IMR-90 (cell line): ENCODE data around the gene PHAF1. TPM values are rescaled to one million over a fixed set of nuclear protein-coding genes. Genes with fewer than 3 reads are reported as not detected.

Experiments used
- ATAC-seq: fragments of 200-7000 bp; cut with Tn5 transposase; 2 replicates; pipeline ENCODE4 v1.9.1; 2020; ENCODE audit warnings: low read depth, mild to moderate bottlenecking, moderate library complexity
- BruUV-seq: library from RNA; stranded (reverse); fragments of 400-500 nt; replicated peaks from 2 replicates; lab custom pipeline; 2021; lab: Mats Ljungman, UMichigan
- CTCF ChIA-PET: fragments of 300-600 bp; formaldehyde crosslinking; extraction: SDS; loops from one replicate; lab custom pipeline; 2021; ENCODE audit warnings: antibody characterized with exemption; lab: Yijun Ruan, JAX
- POLR2A ChIA-PET: fragments of 300-600 bp; sonication (Branson Sonifier 250); formaldehyde crosslinking; loops from one replicate; lab custom pipeline; 2022; ENCODE audit warnings: antibody characterized with exemption; ENCODE audit not compliant: unreplicated experiment; lab: Charles Lee
- DNase-seq: peaks from one replicate; pipeline ENCODE4 v3.0.0; 2013
- H2AFZ ChIP-seq: replicated peaks from 2 replicates; pipeline ENCODE3; 2013; ENCODE audit warnings: low read length, mild to moderate bottlenecking; ENCODE audit not compliant: poor library complexity
- H2AK5ac ChIP-seq: 2 replicates; pipeline ENCODE4 v1.6.1; 2013; ENCODE audit warnings: low read depth, low read length, inconsistent platforms
- H2AK9ac ChIP-seq: replicated peaks from 2 replicates; pipeline ENCODE3; 2013; ENCODE audit warnings: mild to moderate bottlenecking, low read depth, low read length, moderate library complexity; ENCODE audit not compliant: poor library complexity
- H2BK120ac ChIP-seq: 2 replicates; pipeline ENCODE4 v1.6.1; 2013; ENCODE audit warnings: low read depth, low read length, inconsistent platforms
- H2BK15ac ChIP-seq: 3 replicates; pipeline ENCODE4 v1.6.1; 2013; ENCODE audit warnings: low read depth, low read length, inconsistent platforms
- H2BK20ac ChIP-seq: 2 replicates; pipeline ENCODE4 v1.6.1; 2013; ENCODE audit warnings: low read depth, mild to moderate bottlenecking, inconsistent platforms, low read length, moderate library complexity
- H2BK5ac ChIP-seq: 2 replicates; pipeline ENCODE4 v1.6.1; 2013; ENCODE audit warnings: mild to moderate bottlenecking, low read depth, low read length, inconsistent platforms; ENCODE audit not compliant: poor library complexity, severe bottlenecking
- H3K14ac ChIP-seq: replicated peaks from 2 replicates; pipeline ENCODE4 v1.6.1; 2013; ENCODE audit warnings: low read depth, low read length, inconsistent platforms
- H3K18ac ChIP-seq: 2 replicates; pipeline ENCODE4 v1.6.1; 2013; ENCODE audit warnings: low read depth, low read length, control low read depth
- H3K23ac ChIP-seq: 2 replicates; pipeline ENCODE4 v1.6.1; 2013; ENCODE audit warnings: low read depth, low read length, inconsistent platforms
- H3K27ac ChIP-seq: 2 replicates; pipeline ENCODE4 v1.5.1; 2013; ENCODE audit warnings: mild to moderate bottlenecking, control low read depth, low read length; ENCODE audit not compliant: insufficient read depth
- H3K27me3 ChIP-seq: 2 replicates; pipeline ENCODE4 v1.6.1; 2013; ENCODE audit warnings: low read length; ENCODE audit not compliant: control insufficient read depth, insufficient read depth
- H3K36me3 ChIP-seq: 2 replicates; pipeline ENCODE4 v1.6.1; 2013; ENCODE audit warnings: low read length, mixed read lengths; ENCODE audit not compliant: control insufficient read depth, insufficient read depth
- H3K4ac ChIP-seq: 2 replicates; pipeline ENCODE4 v1.6.1; 2013; ENCODE audit warnings: low read depth, low read length, inconsistent platforms
- H3K4me1 ChIP-seq: 2 replicates; pipeline ENCODE4 v1.6.1; 2013; ENCODE audit warnings: low read length, mixed read lengths; ENCODE audit not compliant: control insufficient read depth, insufficient read depth
- H3K4me2 ChIP-seq: 2 replicates; pipeline ENCODE4 v1.6.1; 2013; ENCODE audit warnings: low read depth, mild to moderate bottlenecking, control low read depth, low read length, moderate library complexity
- H3K4me3 ChIP-seq: 2 replicates; pipeline ENCODE4 v1.5.1; 2013; ENCODE audit warnings: low read depth, mild to moderate bottlenecking, control low read depth, low read length, moderate library complexity; ENCODE audit not compliant: insufficient read depth
- H3K56ac ChIP-seq: 2 replicates; pipeline ENCODE4 v1.6.1; 2013; ENCODE audit warnings: low read length, inconsistent platforms; ENCODE audit not compliant: insufficient read depth; ENCODE audit errors: extremely low read depth
- H3K79me1 ChIP-seq, 2 experiments: 2 replicates each; pipeline ENCODE4 v1.6.1; 2013; ENCODE audit warnings: low read length in 2 of 2, inconsistent platforms in 1 of 2, low read depth in 1 of 2
- H3K9ac ChIP-seq: 2 replicates; pipeline ENCODE4 v1.6.1; 2013; ENCODE audit warnings: low read depth, low read length, control low read depth
- H3K9me1 ChIP-seq: 2 replicates; pipeline ENCODE4 v1.6.1; 2013; ENCODE audit warnings: low read length, inconsistent platforms; ENCODE audit not compliant: insufficient read depth
- H3K9me3 ChIP-seq: 2 replicates; pipeline ENCODE4 v1.6.1; 2013; ENCODE audit warnings: low read length; ENCODE audit not compliant: control insufficient read depth, insufficient read depth
- H4K20me1 ChIP-seq: 2 replicates; pipeline ENCODE4 v1.6.1; 2013; ENCODE audit warnings: low read length, inconsistent platforms; ENCODE audit not compliant: insufficient read depth
- H4K5ac ChIP-seq: 2 replicates; pipeline ENCODE4 v1.6.1; 2013; ENCODE audit warnings: mild to moderate bottlenecking, low read depth, low read length, control low read depth
- H4K8ac ChIP-seq, 2 experiments: 2 replicates each; pipeline ENCODE4 v1.6.1; 2013; ENCODE audit warnings: low read depth in 2 of 2, low read length in 2 of 2, control low read depth in 1 of 2, inconsistent platforms in 1 of 2
- H4K91ac ChIP-seq: 2 replicates; pipeline ENCODE4 v1.6.1; 2013; ENCODE audit warnings: low read depth, low read length, inconsistent platforms; ENCODE audit not compliant: insufficient read depth
- CEBPB ChIP-seq: IDR thresholded peaks from 2 replicates; pipeline ENCODE4 v1.6.1; 2012; ENCODE audit warnings: low read depth, low read length, improper control_type of control experiment
- CHD1 ChIP-seq: IDR thresholded peaks from 2 replicates; pipeline ENCODE4 v1.6.1; 2012; ENCODE audit warnings: low read depth, low read length, improper control_type of control experiment
- ELK1 ChIP-seq: fragments of 150-350 bp; IDR thresholded peaks from 2 replicates; pipeline ENCODE4 v1.6.1; 2016; ENCODE audit warnings: low read depth, mild to moderate bottlenecking, low read length, moderate library complexity, borderline replicate concordance
- FOS ChIP-seq: fragments of 150-350 bp; IDR thresholded peaks from 2 replicates; pipeline ENCODE4 v1.6.1; 2016; ENCODE audit warnings: low read depth, low read length
- MAZ ChIP-seq: IDR thresholded peaks from 2 replicates; pipeline ENCODE4 v1.6.1; 2012; ENCODE audit warnings: low read depth, mild to moderate bottlenecking, low read length, improper control_type of control experiment, moderate library complexity, borderline replicate concordance
- NFE2L2 ChIP-seq: fragments of 150-350 bp; IDR thresholded peaks from 2 replicates; pipeline ENCODE4 v1.6.1; 2016; ENCODE audit warnings: low read depth, mild to moderate bottlenecking, low read length
- RAD21 ChIP-seq: IDR thresholded peaks from 2 replicates; pipeline ENCODE4 v1.6.1; 2012; ENCODE audit warnings: low read length, improper control_type of control experiment
- RCOR1 ChIP-seq: IDR thresholded peaks from 2 replicates; pipeline ENCODE4 v1.6.1; 2012; ENCODE audit warnings: mild to moderate bottlenecking, low read length, improper control_type of control experiment; ENCODE audit not compliant: insufficient replicate concordance
- SMC3 ChIP-seq: fragments of 150-350 bp; IDR thresholded peaks from 2 replicates; pipeline ENCODE4 v1.6.1; 2016; ENCODE audit warnings: low read depth, mild to moderate bottlenecking, antibody characterized with exemption, low read length, moderate library complexity
- USF2 ChIP-seq: fragments of 150-350 bp; IDR thresholded peaks from 2 replicates; pipeline ENCODE4 v1.6.1; 2017; ENCODE audit warnings: mild to moderate bottlenecking, antibody characterized with exemption, low read length, low read depth
- WGBS, 2 experiments: methylation state at CpG; one replicate each; pipeline versions ENCODE4 v1.1.5 to v1.1.7; 2013; ENCODE audit warnings: missing lambda C conversion rate in 2 of 2; ENCODE audit not compliant: insufficient read length in 1 of 2; ENCODE audit errors: extremely low coverage in 2 of 2; 5-methylcytosine and 5-hydroxymethylcytosine counted together
- dilution Hi-C: fragments of 300-500 bp; cut with HindIII; formaldehyde crosslinking; loops from one replicate; pipeline ENCODE4 v1.14.3; 2018; ENCODE audit warnings: low sequenced_read_pairs; ENCODE audit not compliant: unreplicated experiment
- in situ Hi-C: fragments of 300-500 bp; cut with MboI; formaldehyde crosslinking; loops from 3 replicates; pipeline ENCODE4 v1.14.3; 2019; ENCODE audit warnings: low sequenced_read_pairs, inconsistent platforms, mixed read lengths
- intact Hi-C: fragments of 100-400 bp; cut with micrococcal nuclease; formaldehyde crosslinking; loops from 2 replicates; pipeline ENCODE4 v1.10.0; 2022
- polyA plus RNA-seq, 3 experiments: library from polyadenylated mRNA; depleted of rRNA; stranded (reverse); fragments of >200 nt; gene quantifications; 2 replicates each; pipeline ENCODE4 v1.2.3, GENCODE V29; 2012; ENCODE audit warnings: low replicate concordance in 1 of 3
- total RNA-seq: library from RNA; depleted of rRNA; stranded (reverse); fragments of >200 nt; gene quantifications from 2 replicates; pipeline ENCODE4 v1.2.3, GENCODE V29; 2012

The PHAF1 gene
- total and polyA plus RNA-seq, 2 of the 4 experiments (the other 2 are of a cell fraction): 14.0 to 19.8 TPM

GRCh38 chr16:67093098-67093726 is 16.5 kb upstream of the PHAF1 start:
- no peak for TF ChIP-seq FOS
- TF ChIP-seq SMC3: no peak
- TF ChIP-seq USF2: no peak
- TF ChIP-seq MAZ: no peak
- no peak for TF ChIP-seq CHD1
- TF ChIP-seq NFE2L2: no peak
- no peak for TF ChIP-seq RCOR1
- no peak for TF ChIP-seq CEBPB
- TF ChIP-seq RAD21: no peak
- no peak for TF ChIP-seq ELK1
- Histone ChIP-seq H3K18ac (no peak overlapping the region), H3K27me3 (no peaks in the 10 kb centered on the region), H2BK15ac (no peak overlapping the region), H3K23ac (no peak overlapping the region), H2BK20ac (no peak overlapping the region), H3K14ac (no peak overlapping the region), H3K27ac (no peak overlapping the region; the same call in 1 of the 2 replicates), H4K20me1 (peaks cover 8% of the 10 kb centered on the region), H4K8ac (no peak overlapping the region), H2BK120ac (no peak overlapping the region), H4K5ac (no peak overlapping the region), H3K4me1 (peaks cover 6% of the 10 kb centered on the region), H2BK5ac (no peak overlapping the region), H3K4ac (no peak overlapping the region), H3K56ac (no peak overlapping the region), H3K9me1 (peaks cover 7% of the 10 kb centered on the region), H3K4me2 (no peak overlapping the region), H4K91ac (no peak overlapping the region), H2AFZ (no peak overlapping the region), H3K4me3 (no peak overlapping the region), H3K36me3 (peaks cover 2% of the 10 kb centered on the region; the same call in 1 of the 2 replicates), H2AK9ac (no peak overlapping the region), H2AK5ac (no peak overlapping the region), H3K9me3 (no peaks in the 10 kb centered on the region), H3K9ac (no peak overlapping the region), H3K79me1 (peaks cover 29 to 42% of the 10 kb centered on the region in 2 experiments)
- no TSS peak for BruUV-seq
- DNase-seq (no peak), ATAC-seq (no peak)
- intact Hi-C loops: loop anchor here (5.0 kb wide), 1 partner anchor 61 kb away; no protein-coding TSS in a partner anchor
- dilution Hi-C loops: no loop called here
- in situ Hi-C loops: no loop called here
- ChIA-PET POLR2A (interaction anchor here (0.6 kb wide), 1 partner anchor 168 kb away, joined by 3 read pairs; no protein-coding TSS in a partner anchor), CTCF (interaction anchor here (0.6 kb wide), 1 partner anchor 1796 kb away, joined by 4 read pairs; no protein-coding TSS in a partner anchor)
- WGBS, 2 experiments: no CpG with 5 or more reads among the region's 4 CpGs
